CD4-positive, alpha-beta T cell (primary cell): ENCODE results near the gene C11orf65. TPM values are rescaled to one million over a fixed set of nuclear protein-coding genes. Genes with fewer than 3 reads are reported as not detected.
A peak's percentile ranks its signal among the peaks of the same experiment; 100 is the strongest.
"Not testable (repeated sequence)": the region's sequence is repeated elsewhere in the genome, so short reads cannot be mapped to it uniquely, and the experiment has no call there.

ENCODE experiments used
- ATAC-seq: fragments of 200-7000 bp; cut with Tn5 transposase; one replicate; pipeline ENCODE4 v1.10.0; 2022; ENCODE audit warnings: mild to moderate bottlenecking; ENCODE audit not compliant: poor library complexity
- CTCF ChIA-PET: fragments of 350-600 bp; sonication (Branson Sonifier 250); formaldehyde crosslinking; loops from one replicate; lab custom pipeline; 2021; ENCODE audit warnings: antibody characterized with exemption, inconsistent platforms; lab: Charles Lee
- POLR2A ChIA-PET: fragments of 350-600 bp; sonication (Branson Sonifier 250); formaldehyde crosslinking; loops from one replicate; lab custom pipeline; 2021; ENCODE audit warnings: antibody characterized with exemption, inconsistent platforms; lab: Charles Lee
- DNase-seq, 14 experiments: peaks; one replicate each; pipeline ENCODE4 v3.0.0-alpha.2; 2013 to 2020; ENCODE audit warnings: mixed read lengths in 2 of 14
- H3K27ac ChIP-seq, 2 donors: one replicate each; pipeline versions ENCODE4 v1.5.1 to v1.7.0; 2013; ENCODE audit warnings: low read length in 2 of 2, low read depth in 1 of 2, mild to moderate bottlenecking in 1 of 2
- H3K27me3 ChIP-seq, 2 experiments: 1 replicate in 1 of 2; 2 replicates in 1 of 2; pipeline versions ENCODE4 v1.6.1 to v1.7.0; 2013; ENCODE audit warnings: low read length in 2 of 2, control low read depth in 1 of 2, mild to moderate bottlenecking in 1 of 2, moderate library complexity in 1 of 2; ENCODE audit not compliant: insufficient read depth in 2 of 2, control insufficient read depth in 1 of 2
- H3K36me3 ChIP-seq: one replicate; pipeline ENCODE4 v1.6.1; 2013; ENCODE audit warnings: low read length, control low read depth; ENCODE audit not compliant: insufficient read depth
- H3K4me1 ChIP-seq: one replicate; pipeline ENCODE4 v1.6.1; 2013; ENCODE audit warnings: low read length, control low read depth; ENCODE audit not compliant: insufficient read depth
- H3K4me3 ChIP-seq: one replicate; pipeline ENCODE4 v1.5.1; 2013; ENCODE audit warnings: mild to moderate bottlenecking, low read length, moderate library complexity
- H3K9me3 ChIP-seq, 2 experiments: 1 replicate in 1 of 2; 2 replicates in 1 of 2; pipeline versions ENCODE4 v1.6.1 to v1.7.0; 2013; ENCODE audit warnings: low read length in 2 of 2, mild to moderate bottlenecking in 2 of 2, control low read depth in 1 of 2, moderate library complexity in 1 of 2; ENCODE audit not compliant: control insufficient read depth in 1 of 2, insufficient read depth in 1 of 2
- H3K27ac Mint-ChIP-seq: one replicate; pipeline ENCODE4 v1.8.0; 2020; ENCODE audit warnings: mixed read lengths
- H3K27me3 Mint-ChIP-seq: one replicate; pipeline ENCODE4 v1.8.0; 2021; ENCODE audit warnings: mixed read lengths
- H3K36me3 Mint-ChIP-seq: one replicate; pipeline ENCODE4 v1.8.0; 2021; ENCODE audit warnings: low read depth, mixed read lengths
- H3K4me1 Mint-ChIP-seq: one replicate; pipeline ENCODE4 v1.8.0; 2021; ENCODE audit warnings: low read depth, mixed read lengths
- H3K4me3 Mint-ChIP-seq: one replicate; pipeline ENCODE4 v1.8.0; 2020; ENCODE audit warnings: mild to moderate bottlenecking, mixed read lengths
- H3K9me3 Mint-ChIP-seq: one replicate; pipeline ENCODE4 v1.8.0; 2020; ENCODE audit warnings: mixed read lengths
- CTCF ChIP-seq: fragments of 200-600 bp; IDR thresholded peaks from one replicate; pipeline ENCODE4 v1.8.0; 2022; ENCODE audit warnings: antibody characterized with exemption, mild to moderate bottlenecking
- intact Hi-C, 2 experiments: fragments of 100-400 bp; cut with DNase I in 1 of 2; cut with micrococcal nuclease in 1 of 2; formaldehyde crosslinking; loops; one replicate each; pipeline versions ENCODE4 v1.15.1 to v1.9.0; 2023 to 2025; cut with DNase I, micrococcal nuclease
- total RNA-seq, 174 experiments: library from RNA in 2 of 174; stranded (reverse) in 2 of 174; gene quantifications; one replicate each; pipeline ENCODE4 v1.2.3 and lab custom pipeline; 2021 to 2026

The C11orf65 gene
- total RNA-seq, 2 experiments from 2014 or later: 0.30 to 0.75 TPM

GRCh38 chr11:108468478-108468864 lies 1.1 kb upstream of the C11orf65 start:
- CTCF ChIA-PET: no interaction called here

GRCh38 chr11:108466405-108466804 lies 924 bp downstream of the C11orf65 start:
- H3K4me1 Mint-ChIP-seq: peaks cover 19% of the 10 kb centered on the region
- H3K4me3 Mint-ChIP-seq: peak overlapping the region; percentile 95
- H3K36me3 ChIP-seq: no peaks in the 10 kb centered on the region
- CTCF ChIA-PET: no interaction called here
- no peaks in the 10 kb centered on the region for H3K27me3 Mint-ChIP-seq
- TF ChIP-seq CTCF: no peak
- peaks cover 12% of the 10 kb centered on the region for H3K4me1 ChIP-seq
- peaks cover 7% of the 10 kb centered on the region for H3K36me3 Mint-ChIP-seq
- H3K9me3 Mint-ChIP-seq: no peaks in the 10 kb centered on the region
- POLR2A ChIA-PET: interaction anchor here (1.0 to 2.5 kb wide), 7 partner anchors 25 to 1009 kb away, joined by 3 to 16 read pairs (median 7); partner anchors contain the start of genes CWF19L2, DDX10 and POGLUT3
- H3K4me3 ChIP-seq: peak overlapping the region; percentile 73
- DNase-seq: peak in 1 of 14 experiments; percentile 4
- no peak for ATAC-seq
- no peaks in the 10 kb centered on the region for H3K9me3 ChIP-seq
- no peaks in the 10 kb centered on the region for H3K27me3 ChIP-seq
- H3K27ac ChIP-seq: peak overlapping the region; percentile 90 to 98
- intact Hi-C loops: loop anchor here (2.0 to 10.0 kb wide), 7 partner anchors 126 to 1012 kb away; partner anchors contain the start of genes ACAT1 (in 1 of the 2), CUL5 (in 1 of the 2), CWF19L2 (in 1 of the 2) and EXPH5 (in 1 of the 2)
- peak overlapping the region; percentile 99 for H3K27ac Mint-ChIP-seq

More at GRCh38 chr11:108468478-108468864, 1.1 kb upstream of the C11orf65 start:
- DNase-seq: no peak
- Mint-ChIP-seq H3K27me3 (no peaks in the 10 kb centered on the region), H3K4me1 (peaks cover 19% of the 10 kb centered on the region), H3K9me3 (no peaks in the 10 kb centered on the region), H3K4me3 (peak overlapping the region; percentile 67), H3K27ac (peak overlapping the region; percentile 99), H3K36me3 (peaks cover 7% of the 10 kb centered on the region)
- Histone ChIP-seq H3K27me3 (no peaks in the 10 kb centered on the region), H3K36me3 (peaks cover under 1% of the 10 kb centered on the region), H3K27ac (no peak overlapping the region), H3K4me3 (no peak overlapping the region), H3K4me1 (peaks cover 12% of the 10 kb centered on the region), H3K9me3 (no peaks in the 10 kb centered on the region)
- intact Hi-C loops: loop anchor here (2.0 to 10.0 kb wide), 6 partner anchors 24 to 1014 kb away; partner anchors contain the start of genes ACAT1 (in 1 of the 2), CUL5 (in 1 of the 2) and CWF19L2 (in 1 of the 2)
- ATAC-seq: no peak
- POLR2A ChIA-PET: interaction anchor here (1.4 to 2.5 kb wide), 5 partner anchors 23 to 245 kb away, joined by 4 to 12 read pairs (median 7); partner anchors contain the start of genes ATM and NPAT
- TF ChIP-seq CTCF: no peak

GRCh38 chr11:108453207-108453835 lies 14.0 kb downstream of the C11orf65 start:
- no peak overlapping the region for H3K27ac ChIP-seq
- H3K27me3 ChIP-seq: no peaks in the 10 kb centered on the region
- intact Hi-C loops: no loop called here
- Mint-ChIP-seq H3K27ac (no peak overlapping the region), H3K27me3 (no peaks in the 10 kb centered on the region), H3K36me3 (peaks cover 31% of the 10 kb centered on the region), H3K4me3 (no peak overlapping the region), H3K9me3 (peaks cover 7% of the 10 kb centered on the region), H3K4me1 (no peaks in the 10 kb centered on the region)
- no peaks in the 10 kb centered on the region for H3K36me3 ChIP-seq
- no peak for TF ChIP-seq CTCF
- H3K4me3 ChIP-seq: no peak overlapping the region
- no peaks in the 10 kb centered on the region for H3K4me1 ChIP-seq
- ChIA-PET POLR2A (no interaction called here), CTCF (no interaction called here)
- peaks cover 0 to 7% of the 10 kb centered on the region in 2 experiments for H3K9me3 ChIP-seq
- ATAC-seq: no peak
- no peak for DNase-seq

- H3K4me3 Mint-ChIP-seq, ATAC-seq, DNase-seq, H3K27ac Mint-ChIP-seq, H3K4me1 ChIP-seq, H3K27me3 Mint-ChIP-seq, POLR2A ChIA-PET, H3K27me3 ChIP-seq, H3K36me3 ChIP-seq, H3K4me1 Mint-ChIP-seq, H3K4me3 ChIP-seq, H3K9me3 Mint-ChIP-seq, H3K9me3 ChIP-seq, H3K27ac ChIP-seq, CTCF ChIA-PET, intact Hi-C loops: not testable (repeated sequence)
- H3K36me3 Mint-ChIP-seq: peaks cover 26% of the 10 kb centered on the region
Observed at GRCh38 chr11:108441445-108441844, 25.9 kb downstream of the C11orf65 start.
